ENCODE measurements around the gene AHNAK.

DNA sequence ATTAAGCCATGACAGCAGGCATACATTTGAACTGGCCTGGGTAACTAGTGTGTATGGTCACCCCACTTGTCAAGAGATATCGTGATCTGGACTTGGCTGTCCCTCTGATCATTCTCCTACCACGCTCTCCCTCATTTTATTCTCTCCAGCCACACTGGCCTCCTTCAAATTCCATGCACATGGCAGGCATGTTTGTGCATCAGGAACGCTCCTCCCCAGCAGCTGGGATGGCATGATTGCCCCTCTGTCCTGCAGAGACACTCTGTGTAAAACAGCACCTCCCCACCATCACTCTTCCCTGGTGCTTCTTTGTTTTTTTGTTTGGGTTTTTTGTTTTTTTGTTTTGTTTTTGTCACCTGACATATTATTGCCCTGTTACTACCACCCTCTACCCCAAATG is 159.2 kb downstream of the AHNAK start:
- no peak for TF ChIP-seq POLR2A (IDR thresholded peaks at IDR 0.05)
- TF ChIP-seq, protein P1, sequence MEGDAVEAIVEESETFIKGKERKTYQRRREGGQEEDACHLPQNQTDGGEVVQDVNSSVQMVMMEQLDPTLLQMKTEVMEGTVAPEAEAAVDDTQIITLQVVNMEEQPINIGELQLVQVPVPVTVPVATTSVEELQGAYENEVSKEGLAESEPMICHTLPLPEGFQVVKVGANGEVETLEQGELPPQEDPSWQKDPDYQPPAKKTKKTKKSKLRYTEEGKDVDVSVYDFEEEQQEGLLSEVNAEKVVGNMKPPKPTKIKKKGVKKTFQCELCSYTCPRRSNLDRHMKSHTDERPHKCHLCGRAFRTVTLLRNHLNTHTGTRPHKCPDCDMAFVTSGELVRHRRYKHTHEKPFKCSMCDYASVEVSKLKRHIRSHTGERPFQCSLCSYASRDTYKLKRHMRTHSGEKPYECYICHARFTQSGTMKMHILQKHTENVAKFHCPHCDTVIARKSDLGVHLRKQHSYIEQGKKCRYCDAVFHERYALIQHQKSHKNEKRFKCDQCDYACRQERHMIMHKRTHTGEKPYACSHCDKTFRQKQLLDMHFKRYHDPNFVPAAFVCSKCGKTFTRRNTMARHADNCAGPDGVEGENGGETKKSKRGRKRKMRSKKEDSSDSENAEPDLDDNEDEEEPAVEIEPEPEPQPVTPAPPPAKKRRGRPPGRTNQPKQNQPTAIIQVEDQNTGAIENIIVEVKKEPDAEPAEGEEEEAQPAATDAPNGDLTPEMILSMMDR (IDR thresholded peaks at IDR 0.05) = no peak
